Measurements from ENCODE around the gene ADAMTSL1. TPM values are rescaled to one million over a fixed set of nuclear protein-coding genes. Genes with fewer than 3 reads are reported as not detected.

Gene ADAMTSL1
- total and polyA plus RNA-seq, 9 of the 15 experiments (the other 6 are each of a cell fraction or from before 2014, with no cell fraction given), result 0.01 TPM; not detected in 8

DNA sequence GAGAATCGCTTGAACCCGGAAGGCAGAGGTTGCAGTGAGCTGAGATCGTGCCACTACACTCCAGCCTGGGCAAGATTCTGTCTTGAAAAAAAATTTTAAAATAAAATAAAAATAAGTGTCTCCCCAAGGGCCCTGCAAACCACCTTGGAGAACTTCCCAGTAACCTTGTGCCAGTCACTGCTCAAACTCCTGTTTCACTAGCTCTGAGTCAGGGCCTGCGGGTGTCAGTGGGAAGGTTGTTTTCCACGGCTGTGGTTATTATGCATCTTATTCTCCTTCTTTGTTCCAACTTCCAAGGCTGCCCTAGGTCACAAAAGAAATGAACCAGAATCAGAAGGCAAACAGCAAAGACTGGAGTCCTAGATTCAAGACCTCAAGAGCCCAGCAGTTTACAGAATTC lies 246.7 kb downstream of the ADAMTSL1 start:
- Histone ChIP-seq H3K9me1 (ENCODE audit: control insufficient read depth, insufficient read depth, low read length) (no peaks in the 10 kb centered on the region), H3K27ac (ENCODE audit: extremely low read depth, low read depth, low read length) (no peak overlapping the region), H3K4me3 (no peak overlapping the region), H3K79me2 (ENCODE audit: control insufficient read depth, insufficient read depth, low read length) (no peaks in the 10 kb centered on the region), H2AFZ (ENCODE audit: low read depth, low read length) (no peak overlapping the region), H3K4me2 (ENCODE audit: insufficient read depth, low read length) (no peak overlapping the region), H3K9ac (ENCODE audit: insufficient read depth in 1 of 2, low read depth in 2 of 2, low read length in 2 of 2) (no peak overlapping the region), H3K4me1 (replicated peaks in 1 of 2; ENCODE audit: control insufficient read depth in 2 of 2, insufficient read depth in 2 of 2, low read length in 2 of 2) (no peaks in the 10 kb centered on the region), H4K20me1 (replicated peaks; ENCODE audit: control insufficient read depth, insufficient read depth, low read length) (no peaks in the 10 kb centered on the region), H3K27me3 (ENCODE audit: control insufficient read depth in 2 of 2, insufficient read depth in 2 of 2, low read length in 2 of 2) (no peaks in the 10 kb centered on the region), H3K9me3 (replicated peaks; ENCODE audit: control insufficient read depth, insufficient read depth, low read depth, low read length) (no peaks in the 10 kb centered on the region), H3K36me3 (ENCODE audit: control insufficient read depth, insufficient read depth, low read length) (no peaks in the 10 kb centered on the region)
- WGBS (ENCODE audit: insufficient coverage, low coverage, missing lambda C conversion rate), result 2% methylated on average over 5 of the region's 5 CpGs
- in situ Hi-C loops (cut with MboI), result no loop called here
- POLR2A ChIA-PET, result no interaction called here
- no peak for TF ChIP-seq SMAD1 (IDR thresholded peaks at IDR 0.05; ENCODE audit: low read depth, low read length, partially characterized antibody)
- no peak for TF ChIP-seq FOXA3 (CRISPR knock-in tag; conservative IDR thresholded peaks at IDR 0.05 in 1 of 2, IDR thresholded peaks at IDR 0.05 in 1 of 2)
- no peak for TF ChIP-seq ADNP (tag; IDR thresholded peaks at IDR 0.05)
- TF ChIP-seq, protein P1, sequence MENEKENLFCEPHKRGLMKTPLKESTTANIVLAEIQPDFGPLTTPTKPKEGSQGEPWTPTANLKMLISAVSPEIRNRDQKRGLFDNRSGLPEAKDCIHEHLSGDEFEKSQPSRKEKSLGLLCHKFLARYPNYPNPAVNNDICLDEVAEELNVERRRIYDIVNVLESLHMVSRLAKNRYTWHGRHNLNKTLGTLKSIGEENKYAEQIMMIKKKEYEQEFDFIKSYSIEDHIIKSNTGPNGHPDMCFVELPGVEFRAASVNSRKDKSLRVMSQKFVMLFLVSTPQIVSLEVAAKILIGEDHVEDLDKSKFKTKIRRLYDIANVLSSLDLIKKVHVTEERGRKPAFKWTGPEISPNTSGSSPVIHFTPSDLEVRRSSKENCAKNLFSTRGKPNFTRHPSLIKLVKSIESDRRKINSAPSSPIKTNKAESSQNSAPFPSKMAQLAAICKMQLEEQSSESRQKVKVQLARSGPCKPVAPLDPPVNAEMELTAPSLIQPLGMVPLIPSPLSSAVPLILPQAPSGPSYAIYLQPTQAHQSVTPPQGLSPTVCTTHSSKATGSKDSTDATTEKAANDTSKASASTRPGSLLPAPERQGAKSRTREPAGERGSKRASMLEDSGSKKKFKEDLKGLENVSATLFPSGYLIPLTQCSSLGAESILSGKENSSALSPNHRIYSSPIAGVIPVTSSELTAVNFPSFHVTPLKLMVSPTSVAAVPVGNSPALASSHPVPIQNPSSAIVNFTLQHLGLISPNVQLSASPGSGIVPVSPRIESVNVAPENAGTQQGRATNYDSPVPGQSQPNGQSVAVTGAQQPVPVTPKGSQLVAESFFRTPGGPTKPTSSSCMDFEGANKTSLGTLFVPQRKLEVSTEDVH (IDR thresholded peaks at IDR 0.05; ENCODE audit: low read depth, partially characterized antibody), result no peak
- no peak for ATAC-seq
- CTCF ChIA-PET (ENCODE audit: low intra/inter-chr PET ratio), result no interaction called here
- no TSS peak for BruUV-seq (replicated peaks)
- intact Hi-C loops (cut with micrococcal nuclease), result no loop called here
- FAIRE-seq, result no peak
- DNase-seq (ENCODE audit: extremely low read depth in 1 of 4, low spot score in 3 of 4), result no peak

Measured in K562 (cell line).